Transverse colon (tissue), 4 donors: ENCODE data around the gene DISC1.

Source experiments
- CTCF ChIP-seq, 5 experiments: fragments of 200-600 bp in 3 of 5; fragments of 450-650 bp in 2 of 5; sonication (generic) in 3 of 5; IDR thresholded peaks; 1 replicate in 2 of 5; 2 replicates in 3 of 5; pipeline ENCODE4 v1.5.1; 2016 to 2017; ENCODE audit warnings: antibody characterized with exemption in 5 of 5, inconsistent platforms in 3 of 5, mild to moderate bottlenecking in 2 of 5, moderate library complexity in 1 of 5
- EP300 ChIP-seq: sonication (generic); formaldehyde crosslinking; IDR thresholded peaks from one replicate; pipeline ENCODE4 v1.6.1; 2017; ENCODE audit warnings: antibody characterized with exemption, low read depth
- POLR2A ChIP-seq: fragments of 450-650 bp; IDR thresholded peaks from one replicate; pipeline ENCODE4 v1.6.1; 2016; ENCODE audit warnings: antibody characterized with exemption, mild to moderate bottlenecking, moderate library complexity
- POLR2AphosphoS5 ChIP-seq, 3 donors: sonication (generic); formaldehyde crosslinking; IDR thresholded peaks; one replicate each; pipeline ENCODE4 v1.6.1; 2016; ENCODE audit warnings: antibody characterized with exemption in 3 of 3

- TF ChIP-seq CTCF (IDR thresholded peaks at IDR 0.05) (no peak), POLR2A (no peak), EP300 (no peak), POLR2AphosphoS5 (IDR thresholded peaks at IDR 0.05) (no peak)
Measured at GRCh38 chr1:231792634-231793033, 166.0 kb downstream of the DISC1 start.
